ENCODE results near the gene ACR.
A peak's percentile ranks its signal among the peaks of the same experiment; 100 is the strongest.

ACR gene

GRCh38 chr22:50697667-50698506, 40.1 kb upstream of the ACR start:
- Histone ChIP-seq H3K27ac (ENCODE audit: low read depth, low read length) (no peak overlapping the region), H3K9ac (ENCODE audit: low read depth, low read length) (no peak overlapping the region), H3K4me3 (ENCODE audit: low read length) (peak overlapping the region; percentile 36), H3K4me1 (ENCODE audit: insufficient read depth, low read length) (no peaks in the 10 kb centered on the region), H3K9me3 (ENCODE audit: insufficient read depth, low read depth, low read length) (no peaks in the 10 kb centered on the region), H3K27me3 (ENCODE audit: insufficient read depth, low read length) (peaks cover 25% of the 10 kb centered on the region), H3K36me3 (ENCODE audit: insufficient read depth, low read length) (no peaks in the 10 kb centered on the region)
- 25% methylated on average over 54 of the region's 54 CpGs for WGBS

GRCh38 chr22:50698546-50698945, 39.5 kb upstream of the ACR start:
- 79% methylated on average over 12 of the region's 12 CpGs for WGBS
- H3K9ac ChIP-seq (ENCODE audit: low read depth, low read length) = no peak overlapping the region
- no peaks in the 10 kb centered on the region for H3K4me1 ChIP-seq (ENCODE audit: insufficient read depth, low read length)
- peaks cover 25% of the 10 kb centered on the region for H3K27me3 ChIP-seq (ENCODE audit: insufficient read depth, low read length)
- H3K36me3 ChIP-seq (ENCODE audit: insufficient read depth, low read length) = no peaks in the 10 kb centered on the region
- no peaks in the 10 kb centered on the region for H3K9me3 ChIP-seq (ENCODE audit: insufficient read depth, low read depth, low read length)
- no peak overlapping the region for H3K4me3 ChIP-seq (ENCODE audit: low read length)
- no peak overlapping the region for H3K27ac ChIP-seq (ENCODE audit: low read depth, low read length)

GRCh38 chr22:50699001-50699755, 38.8 kb upstream of the ACR start:
- H3K27ac ChIP-seq (ENCODE audit: low read depth, low read length) = no peak overlapping the region
- WGBS = 91% methylated on average over 15 of the region's 15 CpGs

GRCh38 chr22:50699756-50700386, 38.1 kb upstream of the ACR start:
- H3K27ac ChIP-seq (ENCODE audit: low read depth, low read length) = no peak overlapping the region

More at GRCh38 chr22:50699001-50699755, 38.8 kb upstream of the ACR start:
- Histone ChIP-seq H3K9me3 (ENCODE audit: insufficient read depth, low read depth, low read length) (no peaks in the 10 kb centered on the region), H3K4me3 (ENCODE audit: low read length) (no peak overlapping the region), H3K36me3 (ENCODE audit: insufficient read depth, low read length) (no peaks in the 10 kb centered on the region), H3K27me3 (ENCODE audit: insufficient read depth, low read length) (peaks cover 25% of the 10 kb centered on the region), H3K4me1 (ENCODE audit: insufficient read depth, low read length) (no peaks in the 10 kb centered on the region), H3K9ac (ENCODE audit: low read depth, low read length) (no peak overlapping the region)

GRCh38 chr22:50700387-50701075, 37.5 kb upstream of the ACR start:
- Histone ChIP-seq H3K27me3 (ENCODE audit: insufficient read depth, low read length) (peaks cover 25% of the 10 kb centered on the region), H3K27ac (ENCODE audit: low read depth, low read length) (no peak overlapping the region), H3K9me3 (ENCODE audit: insufficient read depth, low read depth, low read length) (no peaks in the 10 kb centered on the region), H3K9ac (ENCODE audit: low read depth, low read length) (no peak overlapping the region), H3K4me3 (ENCODE audit: low read length) (no peak overlapping the region), H3K4me1 (ENCODE audit: insufficient read depth, low read length) (peaks cover 4% of the 10 kb centered on the region; the same call in 1 of the 2 replicates), H3K36me3 (ENCODE audit: insufficient read depth, low read length) (no peaks in the 10 kb centered on the region)
- WGBS = 90% methylated on average over 19 of the region's 19 CpGs

More at GRCh38 chr22:50699756-50700386, 38.1 kb upstream of the ACR start:
- Histone ChIP-seq H3K36me3 (ENCODE audit: insufficient read depth, low read length) (no peaks in the 10 kb centered on the region), H3K4me1 (ENCODE audit: insufficient read depth, low read length) (peaks cover under 1% of the 10 kb centered on the region; the same call in 1 of the 2 replicates), H3K4me3 (ENCODE audit: low read length) (no peak overlapping the region), H3K27me3 (ENCODE audit: insufficient read depth, low read length) (peaks cover 25% of the 10 kb centered on the region), H3K9me3 (ENCODE audit: insufficient read depth, low read depth, low read length) (no peaks in the 10 kb centered on the region), H3K9ac (ENCODE audit: low read depth, low read length) (no peak overlapping the region)
- WGBS = 67% methylated on average over 14 of the region's 15 CpGs

GRCh38 chr22:50701076-50701419, 37.0 kb upstream of the ACR start:
- Histone ChIP-seq H3K27me3 (ENCODE audit: insufficient read depth, low read length) (peaks cover 21% of the 10 kb centered on the region), H3K36me3 (ENCODE audit: insufficient read depth, low read length) (no peaks in the 10 kb centered on the region), H3K27ac (ENCODE audit: low read depth, low read length) (no peak overlapping the region), H3K9ac (ENCODE audit: low read depth, low read length) (no peak overlapping the region), H3K4me3 (ENCODE audit: low read length) (no peak overlapping the region), H3K9me3 (ENCODE audit: insufficient read depth, low read depth, low read length) (no peaks in the 10 kb centered on the region), H3K4me1 (ENCODE audit: insufficient read depth, low read length) (peaks cover 4% of the 10 kb centered on the region; the same call in 1 of the 2 replicates)
- WGBS = 82% methylated on average over 7 of the region's 7 CpGs

GRCh38 chr22:50701428-50702154, 36.4 kb upstream of the ACR start:
- Histone ChIP-seq H3K36me3 (ENCODE audit: insufficient read depth, low read length) (no peaks in the 10 kb centered on the region), H3K9me3 (ENCODE audit: insufficient read depth, low read depth, low read length) (no peaks in the 10 kb centered on the region), H3K4me3 (ENCODE audit: low read length) (no peak overlapping the region), H3K27me3 (ENCODE audit: insufficient read depth, low read length) (peaks cover 21% of the 10 kb centered on the region), H3K27ac (ENCODE audit: low read depth, low read length) (no peak overlapping the region), H3K4me1 (ENCODE audit: insufficient read depth, low read length) (peaks cover 4% of the 10 kb centered on the region; the same call in 1 of the 2 replicates), H3K9ac (ENCODE audit: low read depth, low read length) (no peak overlapping the region)
- WGBS = 91% methylated on average over 11 of the region's 11 CpGs

- H3K27me3 ChIP-seq (ENCODE audit: insufficient read depth, low read length) = peaks cover 16% of the 10 kb centered on the region
- H3K27ac ChIP-seq (ENCODE audit: low read depth, low read length) = no peak overlapping the region
- no peaks in the 10 kb centered on the region for H3K9me3 ChIP-seq (ENCODE audit: insufficient read depth, low read depth, low read length)
- no peak overlapping the region for H3K4me3 ChIP-seq (ENCODE audit: low read length)
- H3K36me3 ChIP-seq (ENCODE audit: insufficient read depth, low read length) = no peaks in the 10 kb centered on the region
- WGBS = 87% methylated on average over 7 of the region's 7 CpGs
- H3K4me1 ChIP-seq (ENCODE audit: insufficient read depth, low read length) = peaks cover 4% of the 10 kb centered on the region; the same call in 1 of the 2 replicates
- no peak overlapping the region for H3K9ac ChIP-seq (ENCODE audit: low read depth, low read length)
Observed at GRCh38 chr22:50702261-50702671, 35.7 kb upstream of the ACR start.

- Histone ChIP-seq H3K36me3 (ENCODE audit: insufficient read depth, low read length) (no peaks in the 10 kb centered on the region), H3K4me1 (ENCODE audit: insufficient read depth, low read length) (peaks cover 4% of the 10 kb centered on the region; the same call in 1 of the 2 replicates), H3K4me3 (ENCODE audit: low read length) (no peak overlapping the region), H3K9ac (ENCODE audit: low read depth, low read length) (no peak overlapping the region), H3K27me3 (ENCODE audit: insufficient read depth, low read length) (peaks cover 11% of the 10 kb centered on the region), H3K27ac (ENCODE audit: low read depth, low read length) (no peak overlapping the region), H3K9me3 (ENCODE audit: insufficient read depth, low read depth, low read length) (no peaks in the 10 kb centered on the region)
- WGBS = 92% methylated on average over 19 of the region's 20 CpGs
Observed at GRCh38 chr22:50702821-50703725, 34.9 kb upstream of the ACR start.
